WTC11 (cell line): ENCODE results near the gene SLC39A6. TPM values are rescaled to one million over a fixed set of nuclear protein-coding genes. Genes with fewer than 3 reads are reported as not detected.

ENCODE experiments used
- ATAC-seq: fragments of 200-7000 bp; cut with Tn5 transposase; 2 replicates; pipeline ENCODE4 v1.10.0; 2021; ENCODE audit warnings: mild to moderate bottlenecking, moderate library complexity
- CTCF ChIA-PET: fragments of 300-600 bp; sonication (Branson Sonifier 250); formaldehyde crosslinking; loops from one replicate; lab custom pipeline; 2021; ENCODE audit warnings: antibody characterized with exemption; lab: Charles Lee
- POLR2A ChIA-PET: fragments of 350-600 bp; sonication (Branson Sonifier 250); formaldehyde crosslinking; loops from one replicate; lab custom pipeline; 2021; ENCODE audit warnings: antibody characterized with exemption; lab: Charles Lee
- DNase-seq: peaks from one replicate; pipeline ENCODE4 v3.0.0; 2021; ENCODE audit warnings: low spot score
- H3K27ac Mint-ChIP-seq: 2 replicates; pipeline ENCODE4 v1.8.0; 2021; ENCODE audit warnings: mixed read lengths
- H3K27me3 Mint-ChIP-seq: 2 replicates; pipeline ENCODE4 v1.8.0; 2021; ENCODE audit warnings: low read depth, mild to moderate bottlenecking, moderate library complexity, mixed read lengths
- H3K36me3 Mint-ChIP-seq: 2 replicates; pipeline ENCODE4 v1.8.0; 2021; ENCODE audit warnings: mixed read lengths
- H3K4me1 Mint-ChIP-seq: 2 replicates; pipeline ENCODE4 v1.8.0; 2022; ENCODE audit warnings: mixed read lengths
- H3K4me3 Mint-ChIP-seq: 2 replicates; pipeline ENCODE4 v1.8.0; 2021; ENCODE audit warnings: mild to moderate bottlenecking, moderate library complexity, mixed read lengths
- H3K9me3 Mint-ChIP-seq: 2 replicates; pipeline ENCODE4 v1.8.0; 2021; ENCODE audit warnings: mixed read lengths
- CREM ChIP-seq: sonication (generic); formaldehyde crosslinking; IDR thresholded peaks from 2 replicates; pipeline ENCODE4 v1.8.1; 2022; ENCODE audit warnings: mild to moderate bottlenecking, missing genetic modification reagents, moderate library complexity
- ELF4 ChIP-seq: sonication (generic); formaldehyde crosslinking; IDR thresholded peaks from 2 replicates; pipeline ENCODE4 v1.8.1; 2022; ENCODE audit warnings: low read depth, mild to moderate bottlenecking, moderate library complexity, missing genetic modification reagents
- ESRRA ChIP-seq: sonication (generic); formaldehyde crosslinking; IDR thresholded peaks from 2 replicates; pipeline ENCODE4 v1.8.1; 2022; ENCODE audit warnings: mild to moderate bottlenecking, missing genetic modification reagents, borderline replicate concordance
- ETV6 ChIP-seq: sonication (generic); formaldehyde crosslinking; IDR thresholded peaks from 2 replicates; pipeline ENCODE4 v1.8.1; 2022; ENCODE audit warnings: mild to moderate bottlenecking, missing genetic modification reagents
- GABPB1 ChIP-seq: sonication (generic); formaldehyde crosslinking; IDR thresholded peaks from 2 replicates; pipeline ENCODE4 v1.8.1; 2023; ENCODE audit warnings: mild to moderate bottlenecking, missing genetic modification reagents
- GRHL2 ChIP-seq: fragments of 250-450 bp; sonication (Bioruptor Pico); IDR thresholded peaks from 2 replicates; pipeline ENCODE4 v1.8.0; 2022; ENCODE audit warnings: mild to moderate bottlenecking, moderate library complexity; ENCODE audit not compliant: insufficient replicate concordance, severe bottlenecking
- IRF2 ChIP-seq: sonication (generic); formaldehyde crosslinking; IDR thresholded peaks from 2 replicates; pipeline ENCODE4 v1.8.0; 2022; ENCODE audit warnings: low read depth, missing genetic modification reagents, borderline replicate concordance
- JAZF1 ChIP-seq: fragments of 250-450 bp; sonication (Bioruptor Pico); IDR thresholded peaks from 2 replicates; pipeline ENCODE4 v1.9.0; 2021; ENCODE audit warnings: moderate library complexity, mild to moderate bottlenecking, inconsistent platforms
- TP53 ChIP-seq: sonication (generic); formaldehyde crosslinking; IDR thresholded peaks from 2 replicates; pipeline ENCODE4 v1.8.1; 2023; ENCODE audit warnings: mild to moderate bottlenecking, missing genetic modification reagents
- total RNA-seq: library from RNA; stranded (reverse); gene quantifications from 3 replicates; pipeline ENCODE4 v1.2.3, GENCODE V29; 2021
- TF ChIP-seq, protein P1 (sequence below): fragments of 250-450 bp; sonication (Bioruptor Pico); IDR thresholded peaks from 2 replicates; pipeline ENCODE4 v1.9.0; 2021; ENCODE audit warnings: mild to moderate bottlenecking, borderline replicate concordance
- TF ChIP-seq, protein P2 (sequence below): sonication (generic); formaldehyde crosslinking; IDR thresholded peaks from 2 replicates; pipeline ENCODE4 v1.8.0; 2022; ENCODE audit warnings: mild to moderate bottlenecking, missing genetic modification reagents
- TF ChIP-seq, protein P3 (sequence below): sonication (generic); formaldehyde crosslinking; IDR thresholded peaks from 2 replicates; pipeline ENCODE4 v1.8.0; 2022; ENCODE audit warnings: missing genetic modification reagents
- TF ChIP-seq, protein P4 (sequence below): fragments of 200-600 bp; IDR thresholded peaks from 2 replicates; pipeline ENCODE4 v1.8.0; 2022; ENCODE audit warnings: antibody characterized with exemption
- TF ChIP-seq, protein P5 (sequence below): sonication (generic); formaldehyde crosslinking; IDR thresholded peaks from 2 replicates; pipeline ENCODE4 v1.8.1; 2023; ENCODE audit warnings: mild to moderate bottlenecking, missing genetic modification reagents, borderline replicate concordance

SLC39A6 gene
- total RNA-seq, 1 experiment from 2014 or later: 29.2 TPM

DNA sequence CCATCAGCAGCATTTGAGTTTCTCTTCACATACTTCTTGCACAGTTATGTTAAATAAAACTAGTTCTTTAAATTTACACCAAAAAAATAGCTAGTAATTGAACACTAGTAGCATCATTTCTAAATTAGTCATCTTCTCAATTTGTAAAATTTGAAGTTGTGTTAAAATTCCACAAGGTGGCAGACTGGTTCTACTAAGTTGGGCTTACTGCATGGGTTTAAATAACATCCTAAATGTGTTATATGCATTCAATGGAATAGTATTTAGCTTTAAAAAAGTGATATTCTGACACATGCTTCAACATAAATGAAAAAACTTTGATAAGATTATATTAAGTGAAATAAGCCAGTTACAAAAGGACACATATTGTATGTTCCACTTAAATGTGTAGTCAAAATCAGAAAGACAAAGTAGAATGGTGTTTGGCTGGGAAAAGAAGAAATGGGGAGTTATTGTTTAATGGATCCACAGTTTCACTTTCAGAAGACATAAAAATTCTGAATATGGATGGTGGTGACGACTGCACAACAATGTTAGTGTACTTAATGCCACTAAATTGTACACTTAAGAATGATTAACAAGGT is 33.1 kb downstream of the SLC39A6 start:
- no peaks in the 10 kb centered on the region; the same call in 1 of the 2 replicates for H3K27me3 Mint-ChIP-seq
- POLR2A ChIA-PET: no interaction called here

DNA sequence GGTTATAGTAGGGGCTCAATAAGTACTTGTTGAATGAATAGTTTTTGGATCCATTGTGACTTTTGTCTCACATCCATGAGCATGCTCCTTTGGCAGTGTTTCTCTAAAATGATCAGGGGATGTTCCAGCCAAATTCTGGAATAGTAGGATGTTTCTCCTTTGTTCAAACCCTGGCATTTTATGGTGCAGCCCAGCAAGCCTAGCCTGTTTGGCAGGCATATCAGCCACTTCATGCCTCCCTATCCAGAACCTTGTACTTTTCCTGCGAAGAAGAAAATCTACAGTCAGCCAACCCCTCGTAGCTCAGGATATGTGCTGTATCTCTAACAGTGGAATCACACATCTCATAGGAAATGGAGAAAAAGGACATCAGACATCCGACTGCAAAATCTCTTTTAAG is 34.7 kb downstream of the SLC39A6 start:
- H3K4me3 Mint-ChIP-seq: no peak overlapping the region
- TF ChIP-seq JAZF1 (CRISPR knock-in tag) (no peak), CREM (CRISPR knock-in tag) (no peak), ETV6 (CRISPR knock-in tag) (no peak), GABPB1 (CRISPR knock-in tag) (no peak), IRF2 (CRISPR knock-in tag) (no peak), GRHL2 (CRISPR knock-in tag) (no peak), TP53 (no peak), ESRRA (CRISPR knock-in tag) (no peak)
- TF ChIP-seq, protein P1, sequence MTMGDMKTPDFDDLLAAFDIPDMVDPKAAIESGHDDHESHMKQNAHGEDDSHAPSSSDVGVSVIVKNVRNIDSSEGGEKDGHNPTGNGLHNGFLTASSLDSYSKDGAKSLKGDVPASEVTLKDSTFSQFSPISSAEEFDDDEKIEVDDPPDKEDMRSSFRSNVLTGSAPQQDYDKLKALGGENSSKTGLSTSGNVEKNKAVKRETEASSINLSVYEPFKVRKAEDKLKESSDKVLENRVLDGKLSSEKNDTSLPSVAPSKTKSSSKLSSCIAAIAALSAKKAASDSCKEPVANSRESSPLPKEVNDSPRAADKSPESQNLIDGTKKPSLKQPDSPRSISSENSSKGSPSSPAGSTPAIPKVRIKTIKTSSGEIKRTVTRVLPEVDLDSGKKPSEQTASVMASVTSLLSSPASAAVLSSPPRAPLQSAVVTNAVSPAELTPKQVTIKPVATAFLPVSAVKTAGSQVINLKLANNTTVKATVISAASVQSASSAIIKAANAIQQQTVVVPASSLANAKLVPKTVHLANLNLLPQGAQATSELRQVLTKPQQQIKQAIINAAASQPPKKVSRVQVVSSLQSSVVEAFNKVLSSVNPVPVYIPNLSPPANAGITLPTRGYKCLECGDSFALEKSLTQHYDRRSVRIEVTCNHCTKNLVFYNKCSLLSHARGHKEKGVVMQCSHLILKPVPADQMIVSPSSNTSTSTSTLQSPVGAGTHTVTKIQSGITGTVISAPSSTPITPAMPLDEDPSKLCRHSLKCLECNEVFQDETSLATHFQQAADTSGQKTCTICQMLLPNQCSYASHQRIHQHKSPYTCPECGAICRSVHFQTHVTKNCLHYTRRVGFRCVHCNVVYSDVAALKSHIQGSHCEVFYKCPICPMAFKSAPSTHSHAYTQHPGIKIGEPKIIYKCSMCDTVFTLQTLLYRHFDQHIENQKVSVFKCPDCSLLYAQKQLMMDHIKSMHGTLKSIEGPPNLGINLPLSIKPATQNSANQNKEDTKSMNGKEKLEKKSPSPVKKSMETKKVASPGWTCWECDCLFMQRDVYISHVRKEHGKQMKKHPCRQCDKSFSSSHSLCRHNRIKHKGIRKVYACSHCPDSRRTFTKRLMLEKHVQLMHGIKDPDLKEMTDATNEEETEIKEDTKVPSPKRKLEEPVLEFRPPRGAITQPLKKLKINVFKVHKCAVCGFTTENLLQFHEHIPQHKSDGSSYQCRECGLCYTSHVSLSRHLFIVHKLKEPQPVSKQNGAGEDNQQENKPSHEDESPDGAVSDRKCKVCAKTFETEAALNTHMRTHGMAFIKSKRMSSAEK: no peak
- TF ChIP-seq, protein P2, sequence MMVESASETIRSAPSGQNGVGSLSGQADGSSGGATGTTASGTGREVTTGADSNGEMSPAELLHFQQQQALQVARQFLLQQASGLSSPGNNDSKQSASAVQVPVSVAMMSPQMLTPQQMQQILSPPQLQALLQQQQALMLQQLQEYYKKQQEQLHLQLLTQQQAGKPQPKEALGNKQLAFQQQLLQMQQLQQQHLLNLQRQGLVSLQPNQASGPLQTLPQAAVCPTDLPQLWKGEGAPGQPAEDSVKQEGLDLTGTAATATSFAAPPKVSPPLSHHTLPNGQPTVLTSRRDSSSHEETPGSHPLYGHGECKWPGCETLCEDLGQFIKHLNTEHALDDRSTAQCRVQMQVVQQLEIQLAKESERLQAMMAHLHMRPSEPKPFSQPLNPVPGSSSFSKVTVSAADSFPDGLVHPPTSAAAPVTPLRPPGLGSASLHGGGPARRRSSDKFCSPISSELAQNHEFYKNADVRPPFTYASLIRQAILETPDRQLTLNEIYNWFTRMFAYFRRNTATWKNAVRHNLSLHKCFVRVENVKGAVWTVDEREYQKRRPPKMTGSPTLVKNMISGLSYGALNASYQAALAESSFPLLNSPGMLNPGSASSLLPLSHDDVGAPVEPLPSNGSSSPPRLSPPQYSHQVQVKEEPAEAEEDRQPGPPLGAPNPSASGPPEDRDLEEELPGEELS (CRISPR knock-in tag): no peak
- TF ChIP-seq, protein P3, sequence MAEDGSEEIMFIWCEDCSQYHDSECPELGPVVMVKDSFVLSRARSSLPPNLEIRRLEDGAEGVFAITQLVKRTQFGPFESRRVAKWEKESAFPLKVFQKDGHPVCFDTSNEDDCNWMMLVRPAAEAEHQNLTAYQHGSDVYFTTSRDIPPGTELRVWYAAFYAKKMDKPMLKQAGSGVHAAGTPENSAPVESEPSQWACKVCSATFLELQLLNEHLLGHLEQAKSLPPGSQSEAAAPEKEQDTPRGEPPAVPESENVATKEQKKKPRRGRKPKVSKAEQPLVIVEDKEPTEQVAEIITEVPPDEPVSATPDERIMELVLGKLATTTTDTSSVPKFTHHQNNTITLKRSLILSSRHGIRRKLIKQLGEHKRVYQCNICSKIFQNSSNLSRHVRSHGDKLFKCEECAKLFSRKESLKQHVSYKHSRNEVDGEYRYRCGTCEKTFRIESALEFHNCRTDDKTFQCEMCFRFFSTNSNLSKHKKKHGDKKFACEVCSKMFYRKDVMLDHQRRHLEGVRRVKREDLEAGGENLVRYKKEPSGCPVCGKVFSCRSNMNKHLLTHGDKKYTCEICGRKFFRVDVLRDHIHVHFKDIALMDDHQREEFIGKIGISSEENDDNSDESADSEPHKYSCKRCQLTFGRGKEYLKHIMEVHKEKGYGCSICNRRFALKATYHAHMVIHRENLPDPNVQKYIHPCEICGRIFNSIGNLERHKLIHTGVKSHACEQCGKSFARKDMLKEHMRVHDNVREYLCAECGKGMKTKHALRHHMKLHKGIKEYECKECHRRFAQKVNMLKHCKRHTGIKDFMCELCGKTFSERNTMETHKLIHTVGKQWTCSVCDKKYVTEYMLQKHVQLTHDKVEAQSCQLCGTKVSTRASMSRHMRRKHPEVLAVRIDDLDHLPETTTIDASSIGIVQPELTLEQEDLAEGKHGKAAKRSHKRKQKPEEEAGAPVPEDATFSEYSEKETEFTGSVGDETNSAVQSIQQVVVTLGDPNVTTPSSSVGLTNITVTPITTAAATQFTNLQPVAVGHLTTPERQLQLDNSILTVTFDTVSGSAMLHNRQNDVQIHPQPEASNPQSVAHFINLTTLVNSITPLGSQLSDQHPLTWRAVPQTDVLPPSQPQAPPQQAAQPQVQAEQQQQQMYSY (CRISPR knock-in tag): no peak
- TF ChIP-seq, protein P4, sequence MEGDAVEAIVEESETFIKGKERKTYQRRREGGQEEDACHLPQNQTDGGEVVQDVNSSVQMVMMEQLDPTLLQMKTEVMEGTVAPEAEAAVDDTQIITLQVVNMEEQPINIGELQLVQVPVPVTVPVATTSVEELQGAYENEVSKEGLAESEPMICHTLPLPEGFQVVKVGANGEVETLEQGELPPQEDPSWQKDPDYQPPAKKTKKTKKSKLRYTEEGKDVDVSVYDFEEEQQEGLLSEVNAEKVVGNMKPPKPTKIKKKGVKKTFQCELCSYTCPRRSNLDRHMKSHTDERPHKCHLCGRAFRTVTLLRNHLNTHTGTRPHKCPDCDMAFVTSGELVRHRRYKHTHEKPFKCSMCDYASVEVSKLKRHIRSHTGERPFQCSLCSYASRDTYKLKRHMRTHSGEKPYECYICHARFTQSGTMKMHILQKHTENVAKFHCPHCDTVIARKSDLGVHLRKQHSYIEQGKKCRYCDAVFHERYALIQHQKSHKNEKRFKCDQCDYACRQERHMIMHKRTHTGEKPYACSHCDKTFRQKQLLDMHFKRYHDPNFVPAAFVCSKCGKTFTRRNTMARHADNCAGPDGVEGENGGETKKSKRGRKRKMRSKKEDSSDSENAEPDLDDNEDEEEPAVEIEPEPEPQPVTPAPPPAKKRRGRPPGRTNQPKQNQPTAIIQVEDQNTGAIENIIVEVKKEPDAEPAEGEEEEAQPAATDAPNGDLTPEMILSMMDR: no peak
- TF ChIP-seq, protein P5, sequence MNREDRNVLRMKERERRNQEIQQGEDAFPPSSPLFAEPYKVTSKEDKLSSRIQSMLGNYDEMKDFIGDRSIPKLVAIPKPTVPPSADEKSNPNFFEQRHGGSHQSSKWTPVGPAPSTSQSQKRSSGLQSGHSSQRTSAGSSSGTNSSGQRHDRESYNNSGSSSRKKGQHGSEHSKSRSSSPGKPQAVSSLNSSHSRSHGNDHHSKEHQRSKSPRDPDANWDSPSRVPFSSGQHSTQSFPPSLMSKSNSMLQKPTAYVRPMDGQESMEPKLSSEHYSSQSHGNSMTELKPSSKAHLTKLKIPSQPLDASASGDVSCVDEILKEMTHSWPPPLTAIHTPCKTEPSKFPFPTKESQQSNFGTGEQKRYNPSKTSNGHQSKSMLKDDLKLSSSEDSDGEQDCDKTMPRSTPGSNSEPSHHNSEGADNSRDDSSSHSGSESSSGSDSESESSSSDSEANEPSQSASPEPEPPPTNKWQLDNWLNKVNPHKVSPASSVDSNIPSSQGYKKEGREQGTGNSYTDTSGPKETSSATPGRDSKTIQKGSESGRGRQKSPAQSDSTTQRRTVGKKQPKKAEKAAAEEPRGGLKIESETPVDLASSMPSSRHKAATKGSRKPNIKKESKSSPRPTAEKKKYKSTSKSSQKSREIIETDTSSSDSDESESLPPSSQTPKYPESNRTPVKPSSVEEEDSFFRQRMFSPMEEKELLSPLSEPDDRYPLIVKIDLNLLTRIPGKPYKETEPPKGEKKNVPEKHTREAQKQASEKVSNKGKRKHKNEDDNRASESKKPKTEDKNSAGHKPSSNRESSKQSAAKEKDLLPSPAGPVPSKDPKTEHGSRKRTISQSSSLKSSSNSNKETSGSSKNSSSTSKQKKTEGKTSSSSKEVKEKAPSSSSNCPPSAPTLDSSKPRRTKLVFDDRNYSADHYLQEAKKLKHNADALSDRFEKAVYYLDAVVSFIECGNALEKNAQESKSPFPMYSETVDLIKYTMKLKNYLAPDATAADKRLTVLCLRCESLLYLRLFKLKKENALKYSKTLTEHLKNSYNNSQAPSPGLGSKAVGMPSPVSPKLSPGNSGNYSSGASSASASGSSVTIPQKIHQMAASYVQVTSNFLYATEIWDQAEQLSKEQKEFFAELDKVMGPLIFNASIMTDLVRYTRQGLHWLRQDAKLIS (CRISPR knock-in tag): no peak

More for the DNA sequence above, 33.1 kb downstream of the SLC39A6 start:
- TF ChIP-seq ELF4: no peak
- TF ChIP-seq, protein P4: peak; percentile 41; the same call in 1 of the 2 replicates
- Mint-ChIP-seq H3K4me3 (no peak overlapping the region), H3K4me1 (no peaks in the 10 kb centered on the region), H3K36me3 (no peaks in the 10 kb centered on the region), H3K27ac (no peak overlapping the region), H3K9me3 (peaks cover 5% of the 10 kb centered on the region; the same call in 1 of the 2 replicates)
- no peak for ATAC-seq
- no peak for DNase-seq
- CTCF ChIA-PET: interaction anchor here (0.6 to 2.5 kb wide), 16 partner anchors 10 to 488 kb away, joined by 3 to 44 read pairs (median 4); no protein-coding TSS in a partner anchor

More for the DNA sequence above, 34.7 kb downstream of the SLC39A6 start:
- Mint-ChIP-seq H3K36me3 (no peaks in the 10 kb centered on the region), H3K4me1 (no peaks in the 10 kb centered on the region), H3K9me3 (no peaks in the 10 kb centered on the region), H3K27me3 (no peaks in the 10 kb centered on the region; the same call in 1 of the 2 replicates), H3K27ac (no peak overlapping the region)
- CTCF ChIA-PET: interaction anchor here (0.8 to 2.5 kb wide), 2 partner anchors 94 to 189 kb away, joined by 3 to 44 read pairs; no protein-coding TSS in a partner anchor
- POLR2A ChIA-PET: no interaction called here
- ATAC-seq (no peak), DNase-seq (no peak)
